Measurements from ENCODE around the gene COMMD1. TPM values are rescaled to one million over a fixed set of nuclear protein-coding genes. Genes with fewer than 3 reads are reported as not detected.

The COMMD1 gene
- total and polyA plus RNA-seq, 3 donors from 2014 or later = 61.7 to 87.9 (median 85.2) TPM

GRCh38 chr2:62054029-62054791 is 148.7 kb downstream of the COMMD1 start:
- Histone ChIP-seq H3K4me1 (no peaks in the 10 kb centered on the region), H3K36me3 (ENCODE audit: low read depth, missing control alignments) (no peaks in the 10 kb centered on the region), H3K27me3 (no peaks in the 10 kb centered on the region), H3K27ac (no peak overlapping the region), H3K9me3 (no peaks in the 10 kb centered on the region), H3K4me3 (no peak overlapping the region)
- TF ChIP-seq POLR2A (IDR thresholded peaks at IDR 0.05) (no peak), CTCF (IDR thresholded peaks at IDR 0.05) (no peak)
- intact Hi-C loops (cut with DNase I; ENCODE audit: low total_unique reads) = no loop called here
- WGBS, 2 donors = 85% methylated on average over 4 of the region's 4 CpGs
- no peak for DNase-seq

GRCh38 chr2:62054916-62055450 is 149.5 kb downstream of the COMMD1 start:
- no peaks in the 10 kb centered on the region for H3K4me1 ChIP-seq
- intact Hi-C loops (cut with DNase I; ENCODE audit: low total_unique reads) = no loop called here
- no peak overlapping the region for H3K4me3 ChIP-seq
- TF ChIP-seq POLR2A (IDR thresholded peaks at IDR 0.05) (no peak), CTCF (IDR thresholded peaks at IDR 0.05) (no peak)
- H3K9me3 ChIP-seq = no peaks in the 10 kb centered on the region
- no peaks in the 10 kb centered on the region for H3K36me3 ChIP-seq (ENCODE audit: low read depth, missing control alignments)
- H3K27ac ChIP-seq = no peak overlapping the region
- DNase-seq = no peak
- no peaks in the 10 kb centered on the region for H3K27me3 ChIP-seq
- 78 to 93% methylated on average over 3 of the region's 3 CpGs for WGBS, 2 donors

GRCh38 chr2:62055724-62056336 is 150.4 kb downstream of the COMMD1 start:
- H3K36me3 ChIP-seq (ENCODE audit: low read depth, missing control alignments) = no peaks in the 10 kb centered on the region
- intact Hi-C loops (cut with DNase I; ENCODE audit: low total_unique reads) = no loop called here
- no peaks in the 10 kb centered on the region for H3K4me1 ChIP-seq
- H3K27me3 ChIP-seq = no peaks in the 10 kb centered on the region
- no peak overlapping the region for H3K4me3 ChIP-seq
- H3K27ac ChIP-seq = no peak overlapping the region
- no peak for DNase-seq
- TF ChIP-seq POLR2A (IDR thresholded peaks at IDR 0.05) = no peak
- no peak for TF ChIP-seq CTCF (IDR thresholded peaks at IDR 0.05)
- WGBS, 2 donors = 85 to 89% methylated on average over 3 of the region's 3 CpGs
- no peaks in the 10 kb centered on the region for H3K9me3 ChIP-seq

GRCh38 chr2:62056341-62056740 is 150.9 kb downstream of the COMMD1 start:
- Histone ChIP-seq H3K4me3 (no peak overlapping the region), H3K27me3 (no peaks in the 10 kb centered on the region), H3K9me3 (no peaks in the 10 kb centered on the region), H3K27ac (no peak overlapping the region), H3K4me1 (no peaks in the 10 kb centered on the region), H3K36me3 (ENCODE audit: low read depth, missing control alignments) (no peaks in the 10 kb centered on the region)
- intact Hi-C loops (cut with DNase I; ENCODE audit: low total_unique reads) = no loop called here
- 88 to 93% methylated on average over 5 of the region's 5 CpGs for WGBS, 2 donors
- DNase-seq = no peak
- TF ChIP-seq CTCF (IDR thresholded peaks at IDR 0.05) (no peak), POLR2A (IDR thresholded peaks at IDR 0.05) (no peak)
